GM18507 (cell line): ENCODE data around the gene MTX1.
A peak's percentile ranks its signal among the peaks of the same experiment; 100 is the strongest.
"Not testable (repeated sequence)": the region's sequence is repeated elsewhere in the genome, so short reads cannot be mapped to it uniquely, and the experiment has no call there.

Experiments used
- DNase-seq: peaks from one replicate; pipeline ENCODE4 v3.0.0; 2011; ENCODE audit warnings: low read depth; ENCODE audit not compliant: insufficient read length; ENCODE audit errors: extremely low spot score
- FAIRE-seq: peaks from 2 replicates; lab custom pipeline; 2011; peaks lifted over from hg19 to GRCh38; lab: Jason Lieb, UNC

MTX1 gene

GRCh38 chr1:155208541-155209311 lies at the start of gene MTX1:
MTX1 (plus strand) TSS chr1:155208695; CDS start chr1:155208805, 110 bp downstream.
- DNase-seq: no peak
- peak; percentile 63 for FAIRE-seq

- no peak for DNase-seq
- FAIRE-seq: no peak
Measured at GRCh38 chr1:155158991-155159390, 49.5 kb upstream of the MTX1 start.

GRCh38 chr1:155160128-155160527 lies 48.4 kb upstream of the MTX1 start:
- DNase-seq (no peak), FAIRE-seq (no peak)

- FAIRE-seq: not testable (repeated sequence)
Measured at GRCh38 chr1:155162631-155163030, 45.9 kb upstream of the MTX1 start.

GRCh38 chr1:155163785-155164184 lies 44.7 kb upstream of the MTX1 start:
- DNase-seq, FAIRE-seq: not testable (repeated sequence)

More at GRCh38 chr1:155162631-155163030, 45.9 kb upstream of the MTX1 start:
- not testable (repeated sequence) for DNase-seq

- FAIRE-seq, DNase-seq: not testable (repeated sequence)
Measured at GRCh38 chr1:155164625-155165024, 43.9 kb upstream of the MTX1 start.

- FAIRE-seq (no peak), DNase-seq (no peak)
Measured at GRCh38 chr1:155166051-155166470, 42.4 kb upstream of the MTX1 start.

- DNase-seq (no peak), FAIRE-seq (no peak)
Measured at GRCh38 chr1:155166471-155167165, 41.9 kb upstream of the MTX1 start.

- FAIRE-seq: peak; percentile 77
- peak; percentile 55 for DNase-seq
Measured at GRCh38 chr1:155167166-155168104, 41.1 kb upstream of the MTX1 start.

- not testable (repeated sequence) for DNase-seq, FAIRE-seq
Measured at GRCh38 chr1:155168105-155168445, 40.4 kb upstream of the MTX1 start.

- DNase-seq (no peak), FAIRE-seq (no peak)
Measured at GRCh38 chr1:155168456-155169210, 39.9 kb upstream of the MTX1 start.

GRCh38 chr1:155169541-155169940 lies 39.0 kb upstream of the MTX1 start:
- FAIRE-seq (no peak), DNase-seq (no peak)

GRCh38 chr1:155170101-155170785 lies 38.3 kb upstream of the MTX1 start:
- FAIRE-seq: no peak
- no peak for DNase-seq

GRCh38 chr1:155170806-155171205 lies 37.7 kb upstream of the MTX1 start:
- FAIRE-seq: no peak
- no peak for DNase-seq

GRCh38 chr1:155171836-155172731 lies 36.4 kb upstream of the MTX1 start:
- DNase-seq (no peak), FAIRE-seq (no peak)

GRCh38 chr1:155172732-155173477 lies 35.6 kb upstream of the MTX1 start, which contains the start of gene KRTCAP2:
KRTCAP2 (minus strand) TSS chr1:155173304; CDS start chr1:155173224, 80 bp downstream.
- FAIRE-seq (peak; percentile 98), DNase-seq (peak; percentile 95)
